GM21723 (cell line): ENCODE data around the gene ZNF750.

Source experiments
- ATAC-seq: cut with Tn5 transposase; IDR thresholded peaks from one replicate; pipeline ENCODE4 v1.9.1; 2021; ENCODE audit warnings: mild to moderate bottlenecking, moderate library complexity; ENCODE audit not compliant: unreplicated experiment

The ZNF750 gene

DNA sequence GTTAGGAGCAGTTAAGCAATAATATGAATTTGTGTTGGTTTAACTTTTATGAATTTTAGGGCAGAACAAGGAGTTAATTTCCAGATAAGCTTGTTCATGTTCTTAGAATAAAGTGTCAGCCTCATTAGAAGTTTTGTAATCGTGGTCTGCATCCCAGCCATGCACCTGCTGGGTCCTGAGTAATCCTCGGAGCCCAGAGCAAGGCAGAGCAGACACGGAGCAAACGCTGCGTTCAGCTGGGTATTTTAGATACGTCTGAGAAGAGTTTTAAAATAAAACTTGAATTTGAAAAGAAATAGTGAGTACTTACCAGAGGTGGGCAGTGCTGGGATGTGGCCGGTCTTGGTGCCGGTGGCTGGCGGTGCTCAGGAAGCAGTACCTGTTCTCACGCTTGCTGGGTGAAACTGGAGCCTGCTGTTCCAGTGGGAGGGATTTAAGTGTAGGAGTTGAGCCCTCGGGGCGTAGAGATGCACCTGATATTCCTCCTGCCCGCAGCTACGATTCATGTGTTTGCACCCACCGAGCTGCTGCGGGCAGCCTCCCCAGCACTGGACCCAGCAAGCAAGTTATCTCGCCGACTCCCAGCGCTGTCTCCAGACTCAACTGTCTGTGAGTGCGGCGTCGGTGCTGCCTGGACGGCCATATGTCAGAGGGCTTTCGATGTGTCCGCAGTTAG is at the start of gene ZNF750:
Gene ZNF750, minus strand, starts transcription at position 406 of the 676 bp plus-strand sequence. CDS start 7,568 bp downstream, outside the sequence.
- ATAC-seq = no peak

GRCh38 chr17:82888583-82889495 is 49.0 kb upstream of the ZNF750 start:
- ATAC-seq = no peak

DNA sequence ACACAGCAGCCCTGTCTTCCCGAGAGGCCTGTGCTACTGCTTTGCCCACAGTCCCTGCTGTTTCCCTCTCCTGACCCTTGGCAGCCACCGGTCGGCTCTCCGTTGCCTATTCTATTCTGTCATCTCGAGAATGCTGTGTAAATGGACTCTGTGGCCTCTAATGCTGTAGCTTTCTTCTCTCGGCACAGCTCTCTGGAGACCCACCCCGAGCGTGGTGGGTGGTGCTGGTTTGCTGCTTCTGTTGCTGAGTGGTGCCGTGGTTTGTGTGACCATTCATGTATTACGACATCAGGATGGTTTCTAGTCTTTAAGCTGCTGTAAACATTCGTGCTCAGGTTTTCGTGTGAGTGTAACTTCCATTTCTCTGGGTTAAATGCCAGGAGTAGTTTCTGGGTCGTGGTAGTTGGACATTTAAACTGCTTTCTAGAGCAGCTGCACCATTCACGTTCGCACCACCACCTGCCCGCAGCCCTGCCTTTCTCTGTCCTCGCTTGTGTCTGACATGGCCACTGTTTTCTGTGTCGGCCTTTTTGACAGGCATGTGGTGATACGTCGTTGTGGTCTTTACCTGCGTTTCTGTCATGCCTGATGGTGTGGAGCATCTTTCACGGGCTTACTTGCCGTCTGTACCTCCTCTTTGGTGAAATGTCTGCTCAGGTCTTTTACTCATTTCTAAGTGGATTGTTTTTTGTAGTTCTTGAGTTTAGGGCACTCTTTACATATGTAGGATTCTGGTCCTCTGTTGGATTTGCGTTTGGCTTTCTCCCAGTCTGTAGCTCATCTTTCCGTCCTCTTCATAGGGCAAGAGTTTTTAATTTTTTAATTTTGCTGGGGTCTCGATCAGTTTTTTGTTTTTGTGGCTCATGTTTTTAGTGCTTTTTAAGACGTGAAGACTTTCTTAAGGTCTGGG is 47.7 kb upstream of the ZNF750 start:
- no peak for ATAC-seq

GRCh38 chr17:82884970-82885353 is 45.1 kb upstream of the ZNF750 start:
- ATAC-seq = no peak

DNA sequence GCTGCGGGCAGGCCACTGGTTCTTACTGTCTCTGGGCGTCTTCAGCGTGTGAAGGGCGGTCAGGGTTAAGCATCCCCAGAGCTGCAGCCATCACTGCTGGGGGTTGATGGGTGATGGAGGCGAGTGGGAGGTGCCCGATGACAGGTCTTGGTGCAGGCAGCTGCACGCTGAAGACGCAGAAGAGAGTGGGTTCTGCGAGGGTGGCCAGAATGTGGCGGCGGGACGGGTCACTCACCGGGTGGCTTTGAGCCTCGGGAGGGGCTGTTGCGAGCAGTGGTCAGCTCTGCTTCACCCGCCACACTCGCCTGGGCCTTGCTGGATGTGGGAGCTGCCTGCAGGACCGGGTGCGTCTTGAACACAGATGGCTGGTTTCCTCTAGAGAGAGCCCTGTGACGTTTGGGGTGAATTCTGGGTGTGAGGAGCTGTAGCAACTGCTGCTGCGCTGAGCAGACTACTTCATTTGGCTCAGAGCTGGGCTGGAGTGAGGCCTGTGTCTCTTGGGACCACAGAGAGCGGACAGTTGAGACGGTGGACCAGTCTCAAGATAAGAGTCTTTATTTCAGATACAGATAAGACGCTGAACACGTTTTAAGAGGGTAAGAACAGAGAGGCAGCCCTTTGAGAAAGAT is 44.6 kb upstream of the ZNF750 start:
- no peak for ATAC-seq

DNA sequence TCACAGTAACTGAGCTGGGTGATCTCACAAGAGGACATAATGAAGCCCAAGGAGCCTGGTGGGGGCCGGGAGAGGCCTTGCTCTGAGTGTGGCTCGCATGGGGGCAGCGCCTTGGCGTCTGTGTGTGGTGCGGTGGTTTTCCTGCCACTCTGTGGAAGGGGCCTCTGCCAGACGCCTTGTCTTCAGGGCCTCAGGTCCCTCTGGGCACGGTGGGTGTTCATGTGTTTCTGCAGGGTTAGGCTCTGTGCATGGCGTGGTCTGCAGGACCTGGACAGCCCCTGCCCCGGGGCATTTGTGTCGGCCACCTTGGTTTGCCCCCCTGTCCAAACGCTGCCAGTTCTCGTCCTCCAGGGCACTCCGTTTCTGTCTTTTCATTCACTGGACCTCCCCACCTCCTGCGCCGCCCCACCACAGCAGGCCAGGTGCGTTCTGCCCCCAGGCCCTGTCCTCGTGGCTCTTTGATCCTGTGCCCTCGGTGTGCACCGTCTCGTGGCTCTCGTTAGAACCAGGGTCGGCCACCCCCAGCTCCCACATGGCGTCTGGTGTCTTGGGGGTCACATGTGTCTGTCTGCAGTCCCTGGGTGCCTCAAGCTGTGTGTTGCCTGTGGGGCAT is 43.7 kb upstream of the ZNF750 start:
- ATAC-seq = no peak

DNA sequence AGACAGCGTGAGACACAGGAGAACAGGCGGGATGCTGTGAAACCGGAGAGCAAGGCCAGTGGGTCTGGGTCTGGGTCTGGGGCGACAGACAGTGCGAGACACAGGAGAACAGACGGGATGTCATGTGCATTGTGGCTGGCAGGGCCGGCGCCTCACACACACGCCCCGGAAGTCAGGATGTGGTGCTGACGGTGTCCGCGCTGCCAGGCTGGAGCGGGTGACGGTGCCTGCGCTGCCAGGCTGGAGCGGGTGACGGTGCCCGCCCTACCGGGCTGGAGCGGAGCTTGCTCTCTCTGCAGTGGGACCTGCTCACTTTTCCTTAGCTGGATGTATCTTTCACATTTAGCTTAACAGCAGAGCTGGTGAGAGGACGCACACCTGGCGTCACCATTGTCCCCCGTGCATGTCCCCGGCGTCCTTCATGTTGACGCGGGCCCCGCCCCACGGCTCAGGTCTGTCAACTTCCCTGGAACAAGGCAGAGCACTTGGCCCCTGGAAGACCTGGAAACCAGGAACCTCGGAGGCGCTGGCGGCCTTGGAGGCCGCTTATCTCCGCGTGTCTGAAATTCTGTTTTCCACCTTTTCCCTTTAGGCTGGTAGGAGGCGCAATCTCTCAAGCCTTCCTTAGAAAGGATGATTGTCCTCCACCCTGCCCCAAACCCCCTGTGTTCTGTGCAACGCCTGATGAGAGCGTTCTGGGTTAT is 43.0 kb upstream of the ZNF750 start:
- no peak for ATAC-seq

DNA sequence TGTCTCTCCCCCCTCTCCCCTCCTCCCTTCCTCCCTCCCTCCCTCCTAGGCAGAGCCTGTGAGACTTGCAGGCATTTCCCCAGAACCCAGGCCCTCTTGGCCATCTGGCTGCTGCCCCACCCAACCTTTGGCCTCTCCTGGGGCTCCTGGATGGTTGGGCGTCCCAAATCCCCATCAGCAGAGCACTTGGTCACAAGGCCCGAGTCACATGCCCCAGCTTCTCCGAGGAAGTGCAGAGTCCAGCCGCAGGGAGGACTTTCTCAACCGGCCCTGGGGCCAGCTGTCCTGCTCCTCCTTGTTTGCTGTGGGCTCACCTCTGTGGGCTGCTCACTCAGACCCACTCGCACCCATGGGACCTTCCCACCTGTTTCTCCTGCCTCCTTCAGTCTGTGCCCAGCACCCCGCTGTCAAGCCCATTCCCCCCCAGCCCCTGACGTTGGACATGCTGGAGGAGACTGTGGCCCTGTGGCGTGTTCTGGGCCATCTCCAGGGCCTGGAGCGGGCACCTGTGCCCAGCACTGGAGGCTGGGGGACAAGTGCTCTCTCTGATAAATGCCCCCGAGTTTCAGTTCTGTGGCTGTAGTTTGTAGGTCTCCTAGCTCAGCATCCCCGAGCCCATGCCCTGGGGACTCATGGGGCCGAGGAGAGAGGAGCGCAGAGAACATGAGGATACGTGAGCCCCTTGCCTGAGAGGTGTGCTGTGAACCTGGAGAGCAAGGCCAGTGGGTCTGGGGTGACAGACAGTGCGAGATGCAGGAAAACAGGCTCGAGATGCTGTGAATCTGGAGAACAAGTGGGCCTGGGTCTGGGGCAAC is 42.3 kb upstream of the ZNF750 start:
- no peak for ATAC-seq

GRCh38 chr17:82881324-82881823 is 41.6 kb upstream of the ZNF750 start:
- ATAC-seq = no peak

GRCh38 chr17:82880620-82881323 is 41.0 kb upstream of the ZNF750 start:
- ATAC-seq = no peak

GRCh38 chr17:82879241-82879640 is 39.4 kb upstream of the ZNF750 start:
- ATAC-seq = no peak

DNA sequence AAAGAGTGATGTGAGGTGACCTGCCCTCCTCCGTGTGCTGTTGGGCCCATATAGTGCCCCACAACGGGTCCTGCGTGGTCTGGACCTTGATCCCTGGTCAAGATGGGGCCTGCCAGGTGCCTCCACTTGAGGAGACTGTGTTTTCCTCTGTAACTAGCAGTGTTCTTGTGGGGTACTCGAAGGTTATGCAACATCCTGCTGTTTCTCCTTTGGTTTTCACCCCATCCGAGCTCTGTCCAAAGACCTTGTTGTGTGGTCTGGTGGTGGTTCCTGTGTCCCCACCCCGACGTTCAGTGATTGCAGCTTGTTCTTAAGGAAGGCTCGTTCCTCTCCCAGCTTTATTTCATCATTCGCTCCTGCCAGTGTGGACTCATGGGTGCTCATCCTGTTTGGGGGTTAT is 38.7 kb upstream of the ZNF750 start:
- no peak for ATAC-seq

- no peak for ATAC-seq
Measured at GRCh38 chr17:82876602-82877379, 37.0 kb upstream of the ZNF750 start.

GRCh38 chr17:82876149-82876548 is 36.3 kb upstream of the ZNF750 start:
- ATAC-seq = no peak

DNA sequence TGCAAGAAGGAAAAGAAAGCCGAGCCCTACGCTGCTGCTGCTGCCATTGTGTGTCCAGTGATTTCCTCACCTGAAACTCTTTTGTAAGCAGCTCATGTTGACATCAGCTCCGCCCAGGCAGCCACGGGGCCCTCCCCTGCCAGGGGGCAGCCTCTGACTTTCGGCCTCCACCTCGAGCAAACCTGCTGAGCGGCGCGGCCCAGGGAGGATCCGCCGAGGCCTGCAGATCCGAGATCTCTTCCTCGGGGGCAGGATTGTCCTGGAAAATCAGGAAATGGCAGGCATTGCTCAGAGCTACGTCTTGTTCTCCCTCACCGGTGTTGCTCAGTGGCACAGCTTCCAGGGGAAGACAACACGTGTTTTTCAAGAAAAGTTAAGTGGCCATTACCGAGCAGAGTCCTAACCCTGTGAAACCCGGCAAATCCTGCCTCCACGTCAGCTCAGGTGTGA is 35.6 kb upstream of the ZNF750 start:
- no peak for ATAC-seq

DNA sequence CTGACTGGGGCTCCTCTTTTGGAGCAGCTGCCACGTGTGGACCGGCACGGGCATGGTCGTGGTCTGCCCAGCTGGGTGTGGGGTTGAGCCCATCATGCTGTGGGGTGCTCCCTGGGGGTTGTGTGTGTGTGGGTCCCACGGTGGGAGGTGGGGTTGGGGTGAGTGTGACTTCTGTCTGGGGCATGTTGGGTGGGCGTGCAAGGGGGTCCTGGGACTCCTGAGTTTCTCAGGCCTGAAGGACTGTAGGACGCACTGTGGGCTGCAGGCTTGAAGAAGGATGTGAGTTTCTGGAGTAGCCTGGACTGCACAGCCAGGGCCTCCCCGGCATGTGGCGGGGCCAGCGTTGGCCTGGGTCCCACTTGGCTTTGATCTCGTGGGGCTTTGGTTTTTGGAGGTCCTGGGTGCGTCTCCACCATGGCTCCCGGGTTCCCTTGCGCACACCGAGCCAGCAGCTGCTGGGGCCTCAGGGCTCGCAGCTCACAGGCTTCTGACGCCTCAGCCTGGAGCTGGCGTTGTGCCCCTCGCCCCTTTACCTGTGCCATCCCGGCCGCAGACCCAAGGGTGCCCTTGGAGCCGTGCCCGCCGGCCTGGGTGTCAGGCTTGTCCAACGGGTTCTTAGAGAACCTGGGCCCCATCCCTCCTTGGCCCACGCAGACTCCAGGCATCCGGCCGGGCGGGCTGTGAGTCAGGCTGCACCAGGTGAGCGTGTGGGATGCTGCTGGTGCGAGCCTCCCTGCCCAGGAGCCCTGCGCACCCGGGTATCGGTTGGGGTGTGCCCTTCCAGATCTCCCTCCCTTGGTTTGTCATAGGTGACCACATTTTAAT is 34.4 kb upstream of the ZNF750 start:
- ATAC-seq = no peak
